ENCODE measurements around the gene HLCS.

GRCh38 chr21:36747815-36748383, 218.6 kb downstream of the HLCS start:
- peak in 3 of 7 experiments; percentile 50 to 76 (median 66) for TF ChIP-seq CTCF (IDR thresholded peaks at IDR 0.05)
- TF ChIP-seq POLR2A (IDR thresholded peaks at IDR 0.05): no peak

Measured in body of pancreas (tissue), 4 donors.